Thoracic aorta (tissue), 2 donors: Measurements from ENCODE around the gene GET4. TPM values are rescaled to one million over a fixed set of nuclear protein-coding genes. Genes with fewer than 3 reads are reported as not detected.

Experiments
- ATAC-seq: fragments of 150-250 bp; one replicate; pipeline ENCODE4 v1.8.0; 2017; ENCODE audit warnings: low read depth; ENCODE audit not compliant: insufficient number of reproducible peaks, low FRiP score
- DNase-seq: peaks from one replicate; pipeline ENCODE4 v3.0.0-alpha.2; 2020; ENCODE audit warnings: low spot score
- H3K27ac ChIP-seq, 2 donors: fragments of 200-600 bp; sonication (generic); 1 replicate in 1 of 2; 2 replicates in 1 of 2; pipeline ENCODE4 v1.5.1; 2016; ENCODE audit warnings: mild to moderate bottlenecking in 2 of 2, moderate library complexity in 2 of 2
- H3K27me3 ChIP-seq: fragments of 200-600 bp; sonication (generic); replicated peaks from 2 replicates; pipeline ENCODE4 v1.6.0; 2016; ENCODE audit warnings: mild to moderate bottlenecking; ENCODE audit not compliant: insufficient read depth
- H3K36me3 ChIP-seq: fragments of 200-600 bp; sonication (generic); one replicate; pipeline ENCODE4 v1.5.1; 2016
- H3K4me1 ChIP-seq, 2 donors: fragments of 200-600 bp; sonication (generic); 1 replicate in 1 of 2; 2 replicates in 1 of 2; pipeline versions ENCODE4 v1.5.1 to v1.6.0; 2016; ENCODE audit warnings: low read depth in 2 of 2, mild to moderate bottlenecking in 1 of 2; ENCODE audit not compliant: control insufficient read depth in 1 of 2
- H3K4me3 ChIP-seq: fragments of 200-600 bp; sonication (generic); 2 replicates; pipeline ENCODE4 v1.5.1; 2016; ENCODE audit warnings: mild to moderate bottlenecking
- H3K9me3 ChIP-seq: fragments of 200-600 bp; sonication (generic); 2 replicates; pipeline ENCODE4 v1.5.1; 2016
- CTCF ChIP-seq: fragments of 200-600 bp; sonication (generic); IDR thresholded peaks from one replicate; pipeline ENCODE4 v1.5.1; 2019; ENCODE audit warnings: antibody characterized with exemption
- total RNA-seq, 2 donors: library from RNA; depleted of rRNA; stranded (reverse); fragments of >200 nt; gene quantifications; one replicate each; pipeline versions ENCODE4 v1.1.0 to v1.2.3, GENCODE V29; 2016

Gene GET4
- total RNA-seq, 2 donors from 2014 or later, result 26.9 to 28.4 TPM

- H3K27ac ChIP-seq, result no peak overlapping the region
- ATAC-seq (no peak), DNase-seq (no peak)
- H3K27me3 ChIP-seq, result no peaks in the 10 kb centered on the region
- H3K4me3 ChIP-seq, result no peak overlapping the region
- TF ChIP-seq CTCF, result no peak
- no peaks in the 10 kb centered on the region for H3K4me1 ChIP-seq
- no peaks in the 10 kb centered on the region for H3K36me3 ChIP-seq
- no peaks in the 10 kb centered on the region for H3K9me3 ChIP-seq
Observed at GRCh38 chr7:915291-916218, 39.2 kb downstream of the GET4 start.

GRCh38 chr7:916291-916941 lies 40.1 kb downstream of the GET4 start:
- Histone ChIP-seq H3K9me3 (no peaks in the 10 kb centered on the region), H3K4me3 (no peak overlapping the region)
- DNase-seq, result no peak

GRCh38 chr7:917255-918117 lies 41.1 kb downstream of the GET4 start:
- Histone ChIP-seq H3K4me3 (no peak overlapping the region), H3K9me3 (no peaks in the 10 kb centered on the region), H3K4me1 (no peaks in the 10 kb centered on the region), H3K27ac (no peak overlapping the region), H3K27me3 (no peaks in the 10 kb centered on the region), H3K36me3 (no peaks in the 10 kb centered on the region)
- no peak for TF ChIP-seq CTCF
- DNase-seq, result no peak
- no peak for ATAC-seq

More at GRCh38 chr7:916291-916941, 40.1 kb downstream of the GET4 start:
- no peak for TF ChIP-seq CTCF
- Histone ChIP-seq H3K27ac (no peak overlapping the region), H3K27me3 (no peaks in the 10 kb centered on the region), H3K4me1 (no peaks in the 10 kb centered on the region), H3K36me3 (no peaks in the 10 kb centered on the region)
- ATAC-seq, result no peak

GRCh38 chr7:918118-918425 lies 41.7 kb downstream of the GET4 start:
- no peak overlapping the region for H3K27ac ChIP-seq
- DNase-seq (no peak), ATAC-seq (no peak)
- no peaks in the 10 kb centered on the region for H3K36me3 ChIP-seq
- H3K4me1 ChIP-seq, result peaks cover 0 to 2% of the 10 kb centered on the region in 2 donors
- H3K27me3 ChIP-seq, result no peaks in the 10 kb centered on the region
- no peaks in the 10 kb centered on the region for H3K9me3 ChIP-seq
- H3K4me3 ChIP-seq, result no peak overlapping the region
- TF ChIP-seq CTCF, result no peak
